Thoracic aorta (tissue), 2 donors: Measurements from ENCODE around the gene PPP3R2. TPM values are rescaled to one million over a fixed set of nuclear protein-coding genes. Genes with fewer than 3 reads are reported as not detected.

Source experiments
- ATAC-seq: fragments of 150-250 bp; one replicate; pipeline ENCODE4 v1.8.0; 2017; ENCODE audit warnings: low read depth; ENCODE audit not compliant: insufficient number of reproducible peaks, low FRiP score
- DNase-seq: peaks from one replicate; pipeline ENCODE4 v3.0.0-alpha.2; 2020; ENCODE audit warnings: low spot score
- H3K27ac ChIP-seq, 2 donors: fragments of 200-600 bp; sonication (generic); 1 replicate in 1 of 2; 2 replicates in 1 of 2; pipeline ENCODE4 v1.5.1; 2016; ENCODE audit warnings: mild to moderate bottlenecking in 2 of 2, moderate library complexity in 2 of 2
- H3K27me3 ChIP-seq: fragments of 200-600 bp; sonication (generic); replicated peaks from 2 replicates; pipeline ENCODE4 v1.6.0; 2016; ENCODE audit warnings: mild to moderate bottlenecking; ENCODE audit not compliant: insufficient read depth
- H3K36me3 ChIP-seq: fragments of 200-600 bp; sonication (generic); one replicate; pipeline ENCODE4 v1.5.1; 2016
- H3K4me1 ChIP-seq, 2 donors: fragments of 200-600 bp; sonication (generic); 1 replicate in 1 of 2; 2 replicates in 1 of 2; pipeline versions ENCODE4 v1.5.1 to v1.6.0; 2016; ENCODE audit warnings: low read depth in 2 of 2, mild to moderate bottlenecking in 1 of 2; ENCODE audit not compliant: control insufficient read depth in 1 of 2
- H3K4me3 ChIP-seq: fragments of 200-600 bp; sonication (generic); 2 replicates; pipeline ENCODE4 v1.5.1; 2016; ENCODE audit warnings: mild to moderate bottlenecking
- H3K9me3 ChIP-seq: fragments of 200-600 bp; sonication (generic); 2 replicates; pipeline ENCODE4 v1.5.1; 2016
- CTCF ChIP-seq: fragments of 200-600 bp; sonication (generic); IDR thresholded peaks from one replicate; pipeline ENCODE4 v1.5.1; 2019; ENCODE audit warnings: antibody characterized with exemption
- total RNA-seq, 2 donors: library from RNA; depleted of rRNA; stranded (reverse); fragments of >200 nt; gene quantifications; one replicate each; pipeline versions ENCODE4 v1.1.0 to v1.2.3, GENCODE V29; 2016

Gene PPP3R2
- total RNA-seq, 2 donors from 2014 or later, result not detected

- Histone ChIP-seq H3K27me3 (no peaks in the 10 kb centered on the region), H3K4me1 (no peaks in the 10 kb centered on the region), H3K36me3 (no peaks in the 10 kb centered on the region), H3K27ac (no peak overlapping the region), H3K9me3 (no peaks in the 10 kb centered on the region), H3K4me3 (no peak overlapping the region)
- DNase-seq (no peak), ATAC-seq (no peak)
- no peak for TF ChIP-seq CTCF
Measured at GRCh38 chr9:101634741-101635409, 40.1 kb upstream of the PPP3R2 start.

- DNase-seq, result no peak
- Histone ChIP-seq H3K27ac (no peak overlapping the region), H3K4me3 (no peak overlapping the region), H3K36me3 (no peaks in the 10 kb centered on the region), H3K9me3 (no peaks in the 10 kb centered on the region), H3K4me1 (no peaks in the 10 kb centered on the region), H3K27me3 (no peaks in the 10 kb centered on the region)
- ATAC-seq, result no peak
- no peak for TF ChIP-seq CTCF
Measured at GRCh38 chr9:101632611-101633010, 37.8 kb upstream of the PPP3R2 start.

GRCh38 chr9:101631892-101632291 lies 37.1 kb upstream of the PPP3R2 start:
- Histone ChIP-seq H3K9me3 (no peaks in the 10 kb centered on the region), H3K4me3 (no peak overlapping the region), H3K27me3 (no peaks in the 10 kb centered on the region), H3K36me3 (no peaks in the 10 kb centered on the region), H3K27ac (no peak overlapping the region), H3K4me1 (no peaks in the 10 kb centered on the region)
- no peak for ATAC-seq
- DNase-seq, result no peak
- TF ChIP-seq CTCF, result no peak

- ATAC-seq (no peak), DNase-seq (no peak)
- no peaks in the 10 kb centered on the region for H3K4me1 ChIP-seq
- TF ChIP-seq CTCF, result no peak
- H3K4me3 ChIP-seq, result no peak overlapping the region
- no peak overlapping the region for H3K27ac ChIP-seq
- no peaks in the 10 kb centered on the region for H3K9me3 ChIP-seq
- H3K27me3 ChIP-seq, result no peaks in the 10 kb centered on the region
- H3K36me3 ChIP-seq, result no peaks in the 10 kb centered on the region
Measured at GRCh38 chr9:101629636-101630035, 34.9 kb upstream of the PPP3R2 start.

GRCh38 chr9:101628173-101628572 lies 33.4 kb upstream of the PPP3R2 start:
- no peak overlapping the region for H3K27ac ChIP-seq

More at GRCh38 chr9:101628173-101628572, 33.4 kb upstream of the PPP3R2 start:
- Histone ChIP-seq H3K4me1 (no peaks in the 10 kb centered on the region), H3K4me3 (no peak overlapping the region), H3K9me3 (no peaks in the 10 kb centered on the region), H3K36me3 (no peaks in the 10 kb centered on the region), H3K27me3 (no peaks in the 10 kb centered on the region)
- no peak for TF ChIP-seq CTCF
- ATAC-seq, result no peak
- DNase-seq, result no peak
